Activated CD4-positive, alpha-beta T cell treated with anti-CD3 and anti-CD28 coated beads, Interleukin-2, Interleukin-4, amounts not matched to agents 100 ng/mL and 50 ng/mL, durations not matched to agents 16 hours and 8 hours (primary cell): ENCODE measurements around the gene ARHGAP21.
A peak's percentile ranks its signal among the peaks of the same experiment; 100 is the strongest.

Source experiments
- DNase-seq: peaks from one replicate; pipeline ENCODE4 v3.0.0-alpha.2; 2020; ENCODE audit warnings: low spot score

ARHGAP21 gene

DNA sequence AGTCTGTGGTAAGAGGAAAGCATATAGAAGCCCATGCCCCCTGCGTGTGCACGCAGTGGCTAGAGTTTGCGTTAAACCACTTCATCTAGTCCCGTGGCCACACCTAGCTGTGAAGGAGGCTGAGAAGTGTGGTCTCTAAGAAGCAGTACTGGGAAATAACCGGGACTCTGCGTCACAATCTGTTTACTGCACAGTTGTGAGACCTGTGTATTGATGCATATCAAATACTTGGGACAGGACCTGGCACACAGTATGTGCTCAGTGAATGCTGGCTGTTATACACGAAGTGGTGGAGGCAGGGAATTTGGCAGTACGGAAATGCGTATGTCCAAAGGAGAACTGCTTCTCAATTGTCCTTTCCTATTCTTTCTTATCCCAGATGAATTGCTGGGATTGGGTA lies 149.5 kb downstream of the ARHGAP21 start:
- no peak for DNase-seq

DNA sequence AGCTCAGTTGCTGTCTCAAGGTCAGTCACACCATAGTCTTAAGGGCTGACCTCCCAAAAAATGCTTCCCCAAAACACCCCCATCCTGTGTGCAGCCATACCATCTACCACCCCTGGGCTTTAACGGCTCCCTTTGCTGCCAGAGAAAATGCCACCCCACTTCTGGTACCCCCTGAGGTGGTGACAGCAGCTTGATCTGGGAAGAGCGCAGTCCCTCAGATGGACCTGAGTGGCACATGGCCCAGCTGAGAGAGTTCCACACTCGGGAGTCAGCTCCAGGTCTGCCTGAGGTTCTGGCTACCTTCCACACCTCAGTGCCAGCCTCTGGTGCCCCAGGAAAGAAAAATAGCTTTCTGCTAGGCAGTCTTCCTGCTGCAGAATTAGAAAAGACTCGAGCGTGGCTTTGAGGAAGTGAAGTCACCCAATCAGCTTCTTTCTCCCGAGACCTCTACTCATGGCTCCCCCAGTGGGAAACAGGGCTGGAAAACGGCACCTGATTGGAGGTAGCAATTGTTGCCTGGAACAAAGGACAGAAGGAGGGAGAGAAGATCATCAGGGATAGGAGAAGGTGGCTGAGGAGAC lies 151.7 kb downstream of the ARHGAP21 start:
- DNase-seq: no peak

DNA sequence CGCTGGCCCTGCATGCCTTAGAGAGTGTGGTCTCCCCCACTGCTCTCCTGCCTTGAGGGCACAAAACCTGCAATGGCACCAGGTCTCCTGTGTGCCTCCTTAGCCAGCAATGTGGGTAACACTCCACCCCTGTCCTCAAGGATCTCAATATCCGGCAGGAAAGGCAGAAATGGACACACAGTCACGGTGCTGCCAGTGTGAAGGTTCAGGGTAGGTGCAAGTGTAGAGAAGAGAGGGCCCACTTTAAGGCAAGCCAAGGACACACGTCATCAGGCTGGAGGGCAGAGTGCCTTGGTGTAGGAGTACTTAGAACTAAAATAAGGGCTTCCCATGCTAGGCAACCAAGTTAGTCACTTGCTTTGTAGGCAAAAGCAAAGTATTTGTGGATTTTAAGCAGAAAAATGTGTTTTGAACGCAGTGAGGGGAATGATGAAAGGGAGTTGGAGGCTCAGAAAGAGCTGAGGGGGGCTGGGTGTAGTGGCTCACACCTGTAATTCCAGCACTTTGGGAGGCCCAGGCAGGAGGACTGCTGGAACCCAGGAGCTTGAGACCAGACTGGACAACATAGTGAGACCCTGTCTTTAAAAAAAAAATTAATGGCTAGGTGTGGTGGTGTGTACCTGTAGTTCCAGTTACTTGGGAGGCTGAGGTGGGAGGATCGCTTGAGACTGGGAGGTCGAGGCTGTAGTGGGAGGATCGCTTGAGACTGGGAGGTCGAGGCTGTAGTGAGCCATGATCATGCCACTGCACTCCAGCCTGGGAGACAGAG lies 152.8 kb downstream of the ARHGAP21 start:
- no peak for DNase-seq

DNA sequence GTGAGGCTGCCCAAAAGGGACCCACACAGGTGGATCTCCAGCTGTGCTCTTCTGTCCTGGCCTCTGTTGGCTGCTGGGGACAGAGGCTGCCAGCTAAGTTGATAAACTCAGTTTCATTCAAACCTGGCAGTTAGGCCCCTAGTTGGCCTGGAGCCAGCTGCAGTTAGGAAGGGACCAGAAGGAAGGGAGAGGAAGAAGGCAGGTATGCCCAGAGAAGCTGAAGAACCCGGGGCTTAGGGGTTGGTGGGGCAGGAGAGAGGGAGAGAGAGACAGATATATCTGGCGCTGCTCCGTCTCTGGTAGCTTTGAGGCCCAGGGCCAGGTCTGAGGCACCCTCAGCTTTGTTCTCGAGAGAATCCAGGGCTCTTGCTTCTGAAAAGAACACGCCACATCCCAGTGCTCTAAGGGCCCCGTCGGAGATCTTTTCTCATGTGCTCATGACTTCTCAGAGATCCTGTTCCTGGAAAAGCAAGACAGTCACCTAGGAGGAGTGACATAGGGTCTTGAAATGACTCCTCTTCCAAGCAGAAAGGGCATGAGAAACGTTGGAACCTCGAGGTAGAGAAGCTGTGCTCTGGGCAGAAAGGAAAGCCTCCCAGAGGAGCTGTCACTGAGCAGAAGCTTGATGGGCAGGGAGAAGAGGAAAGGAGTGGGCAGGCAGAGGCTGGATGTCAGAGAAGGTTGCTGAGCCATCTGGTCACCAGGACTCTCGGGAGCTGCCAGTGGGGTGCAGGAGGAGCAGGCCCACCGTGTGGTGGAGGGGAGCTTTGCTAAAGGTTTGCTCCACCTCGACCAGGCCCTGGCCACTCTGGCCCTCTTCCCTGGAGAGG lies 153.6 kb downstream of the ARHGAP21 start:
- DNase-seq: no peak

DNA sequence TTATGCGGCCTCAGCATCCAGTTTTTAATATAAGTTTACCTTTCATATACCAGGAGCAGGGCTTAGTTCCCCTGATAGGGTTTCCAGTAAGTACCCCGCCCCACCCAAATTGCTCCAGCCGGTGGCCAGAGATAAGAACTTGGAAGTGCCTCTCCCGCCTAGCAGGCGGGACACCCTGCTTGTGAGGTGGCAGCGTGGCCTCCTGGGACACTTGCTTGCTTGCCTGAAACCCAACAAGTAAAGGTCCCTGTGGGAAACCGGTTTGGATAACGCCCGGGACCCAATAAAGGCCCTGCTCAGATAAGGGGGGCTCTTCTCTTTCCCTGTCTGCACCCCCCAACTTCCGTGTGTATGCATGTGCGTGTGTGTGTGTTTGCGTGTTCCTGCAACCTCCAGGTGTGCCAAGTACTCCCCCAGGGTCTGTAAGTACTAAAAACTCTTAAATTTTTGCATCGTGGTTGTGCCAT lies 154.3 kb downstream of the ARHGAP21 start:
- no peak for DNase-seq

DNA sequence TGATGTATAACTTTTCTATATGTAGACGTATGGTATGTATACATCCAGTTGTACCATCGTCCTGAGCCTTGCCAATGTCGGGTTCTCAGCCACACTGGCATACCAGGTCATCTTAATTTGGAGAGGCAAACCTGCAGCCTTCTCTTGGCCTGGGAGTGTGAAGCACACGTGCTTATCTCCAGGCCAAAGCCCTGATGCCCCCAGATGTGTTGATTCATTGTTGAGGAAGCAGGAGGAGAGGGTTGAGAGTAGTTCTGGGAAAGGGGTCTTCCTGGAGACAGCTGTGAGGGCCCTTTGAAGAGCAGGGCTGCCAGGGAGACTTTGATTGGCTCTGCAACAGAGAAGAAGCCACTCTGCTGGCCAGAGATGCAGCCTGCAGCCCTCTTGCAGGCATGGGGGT lies 155.6 kb downstream of the ARHGAP21 start:
- no peak for DNase-seq

DNA sequence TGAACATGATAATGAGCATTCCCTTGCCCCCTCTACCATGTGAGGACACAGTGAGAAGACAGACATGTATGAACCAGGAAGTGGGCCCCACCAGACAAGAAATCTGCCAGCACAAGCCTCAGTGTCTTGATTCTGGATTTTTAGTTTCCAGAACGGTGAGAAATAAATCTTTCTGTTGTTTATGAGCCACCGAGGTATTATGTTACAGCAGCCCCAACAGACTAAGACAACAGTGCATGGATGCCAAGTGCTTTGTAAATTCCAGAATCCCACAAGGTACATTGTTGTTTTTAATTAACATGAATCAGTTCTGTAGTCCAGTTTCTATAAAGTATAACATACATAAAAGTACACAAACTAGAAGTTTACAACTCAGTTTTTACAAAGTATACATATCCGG lies 162.2 kb downstream of the ARHGAP21 start:
- DNase-seq: no peak

DNA sequence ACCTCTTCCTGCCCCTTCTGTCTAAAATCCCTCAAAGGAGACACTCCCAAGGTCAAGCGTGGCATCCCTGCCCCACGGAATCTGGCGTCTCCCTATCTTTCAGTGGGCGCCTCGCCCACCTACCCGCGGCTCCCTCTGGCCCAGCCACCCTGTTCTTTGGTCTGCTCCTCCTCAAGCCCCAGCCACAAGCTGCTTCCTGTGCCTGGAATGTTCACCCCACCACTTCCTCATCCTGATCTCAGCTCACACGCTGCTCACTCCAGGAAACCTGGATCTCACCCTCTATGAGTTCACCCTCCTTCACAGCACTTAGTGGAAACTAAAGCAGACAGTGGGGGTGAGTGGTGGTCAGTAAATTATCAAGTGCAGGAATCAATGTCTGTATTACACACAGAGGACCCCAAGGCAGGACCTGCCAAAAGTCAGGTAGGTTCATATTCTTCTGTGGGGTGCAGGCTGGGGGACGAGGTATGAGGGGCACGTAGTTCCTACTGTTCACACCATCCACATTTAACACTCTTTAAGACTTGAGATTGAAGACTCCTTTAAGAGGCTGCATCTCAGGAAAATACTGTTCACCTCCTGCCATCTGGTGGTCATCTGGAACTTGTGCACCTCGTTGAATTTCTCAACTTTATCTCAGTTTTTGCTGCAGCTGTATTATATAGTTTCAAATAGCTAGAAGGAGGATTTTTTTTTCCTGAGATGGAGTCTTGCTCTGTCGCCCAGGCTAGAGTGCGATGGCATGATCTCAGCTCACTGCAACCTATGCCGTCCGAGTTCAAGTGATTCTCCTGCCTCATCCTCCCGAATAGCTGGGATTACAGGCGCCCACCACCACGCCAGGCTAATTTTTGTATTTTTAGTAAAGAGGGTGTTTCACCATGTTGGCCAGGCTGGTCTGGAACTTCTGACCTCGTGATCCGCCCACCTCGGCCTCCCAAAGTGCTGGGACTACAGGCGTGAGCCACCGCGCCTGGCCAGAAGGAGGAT lies 166.6 kb downstream of the ARHGAP21 start:
- DNase-seq: peak; percentile 31

DNA sequence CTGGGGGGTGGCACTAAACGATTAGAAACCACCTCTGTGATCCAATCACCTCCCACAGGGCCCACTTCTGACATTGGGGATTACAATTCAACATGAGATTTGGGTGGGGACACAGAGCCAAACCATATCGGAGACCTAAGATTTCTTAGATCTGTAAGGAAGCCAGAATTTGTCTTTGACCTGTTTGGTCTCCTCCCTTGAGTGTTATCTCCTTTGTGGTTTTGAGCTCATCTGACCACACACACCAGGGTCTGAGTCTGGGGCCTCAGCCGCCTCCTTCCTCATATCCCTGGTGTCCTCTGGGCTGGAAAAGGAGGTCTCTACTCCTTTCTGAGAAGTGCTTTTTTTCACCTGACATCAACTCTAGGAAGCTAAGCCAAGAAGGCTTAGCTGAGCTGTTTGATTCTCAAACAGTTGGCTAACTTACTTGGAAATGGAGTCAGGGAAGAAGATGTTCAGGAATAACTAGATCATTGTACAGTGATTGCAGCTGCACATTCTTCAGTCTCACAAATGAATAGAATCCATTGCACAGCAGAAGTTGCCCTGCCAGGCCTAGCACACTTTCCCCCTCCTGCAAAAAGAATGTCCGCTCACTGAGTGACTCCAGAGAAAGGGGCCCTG lies 167.4 kb downstream of the ARHGAP21 start:
- no peak for DNase-seq

DNA sequence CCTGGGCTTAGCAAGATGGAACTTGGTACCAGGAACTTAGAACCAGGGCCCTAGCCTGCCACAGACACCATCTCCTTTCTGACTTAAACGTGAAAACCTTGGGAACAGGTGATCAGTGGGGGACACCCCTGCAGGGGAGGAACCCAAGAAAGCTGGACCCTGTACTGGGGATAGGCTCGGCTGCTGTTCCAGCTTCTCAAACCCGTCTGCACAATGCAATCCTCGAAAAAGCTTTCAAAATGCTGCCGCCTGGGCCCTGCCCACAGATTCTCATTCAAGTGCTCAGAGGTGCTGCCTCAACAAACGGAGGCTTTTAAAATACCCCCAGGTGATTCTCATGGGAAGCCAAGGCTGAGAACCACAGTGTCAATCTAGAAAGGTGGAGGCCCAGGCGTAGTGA lies 169.7 kb downstream of the ARHGAP21 start:
- DNase-seq: no peak

DNA sequence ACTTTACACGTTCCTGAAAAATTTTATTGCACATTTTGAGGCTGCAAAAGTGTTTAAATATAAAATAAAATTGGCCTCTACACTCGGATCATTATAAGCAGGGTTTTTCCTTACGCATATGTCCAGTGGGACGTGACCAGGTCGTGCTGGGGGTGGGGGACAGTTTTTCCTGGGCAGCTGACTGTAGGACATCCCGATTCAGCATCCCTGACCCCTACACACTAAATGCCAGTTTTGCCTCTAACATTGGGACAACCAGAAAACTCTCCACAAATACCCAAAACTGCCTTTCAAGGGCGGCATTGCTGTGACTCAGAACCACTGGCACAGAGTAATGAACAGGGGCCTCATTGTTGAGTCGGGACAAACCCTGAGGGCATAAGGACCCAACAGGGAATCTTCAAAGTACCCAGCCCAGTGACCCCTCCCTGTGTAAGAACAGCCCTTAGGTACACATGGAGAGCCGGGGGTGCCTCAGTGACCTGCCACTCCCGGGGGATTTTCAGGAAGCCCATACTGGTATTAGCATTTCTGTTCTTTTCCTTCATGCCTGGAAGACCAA lies 170.6 kb downstream of the ARHGAP21 start:
- DNase-seq: no peak

DNA sequence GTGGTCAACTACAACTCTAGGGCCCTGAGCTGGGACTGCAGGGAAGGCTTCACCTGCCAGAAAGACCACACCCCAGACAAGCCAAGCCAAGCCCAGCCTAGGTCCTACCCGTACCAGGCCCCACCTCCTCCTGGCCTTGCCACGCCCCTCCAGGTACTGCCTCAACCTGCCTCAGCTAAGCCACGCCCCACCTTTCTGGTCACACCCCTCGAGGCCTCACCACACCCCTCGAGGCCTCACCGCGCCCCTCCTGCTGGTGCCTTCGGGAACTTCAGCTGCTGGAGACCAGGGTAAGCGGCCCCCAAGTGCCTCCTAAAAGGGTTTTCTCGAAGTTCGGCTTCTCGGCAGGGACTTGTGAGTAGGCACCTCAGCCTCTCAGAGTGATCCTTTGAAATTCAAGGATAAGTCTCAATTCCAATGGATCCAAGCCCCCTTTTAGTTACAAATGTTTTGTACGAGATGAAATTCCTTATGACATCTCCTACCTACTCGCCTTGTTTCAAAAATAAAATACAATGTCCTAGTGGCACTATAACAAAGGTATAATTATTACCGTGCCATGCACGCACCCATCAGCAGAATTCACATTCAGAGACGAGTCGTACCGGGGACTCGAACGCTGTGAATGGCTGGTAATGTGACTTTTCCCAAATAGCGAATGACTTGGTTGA lies 171.2 kb downstream of the ARHGAP21 start:
- DNase-seq: no peak

DNA sequence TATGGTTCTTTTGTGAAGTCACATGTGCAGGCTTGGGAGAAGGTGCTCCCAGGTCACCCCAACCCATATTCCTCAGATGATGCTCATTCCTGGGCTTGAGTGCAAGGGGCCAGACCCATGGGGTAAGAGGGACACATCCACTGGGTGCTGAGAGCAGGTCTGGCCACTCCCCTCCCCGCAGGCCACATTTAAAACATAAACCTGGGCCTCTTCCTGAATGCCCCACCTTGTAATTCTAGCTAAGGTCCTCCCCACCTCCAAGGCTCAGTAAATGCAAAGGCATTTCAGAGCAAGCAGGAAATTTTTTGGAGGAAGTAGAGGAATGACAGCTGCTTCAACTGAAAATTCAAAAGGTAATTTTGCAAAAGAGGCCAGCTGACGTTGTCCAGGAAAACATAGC lies 172.5 kb downstream of the ARHGAP21 start:
- no peak for DNase-seq

DNA sequence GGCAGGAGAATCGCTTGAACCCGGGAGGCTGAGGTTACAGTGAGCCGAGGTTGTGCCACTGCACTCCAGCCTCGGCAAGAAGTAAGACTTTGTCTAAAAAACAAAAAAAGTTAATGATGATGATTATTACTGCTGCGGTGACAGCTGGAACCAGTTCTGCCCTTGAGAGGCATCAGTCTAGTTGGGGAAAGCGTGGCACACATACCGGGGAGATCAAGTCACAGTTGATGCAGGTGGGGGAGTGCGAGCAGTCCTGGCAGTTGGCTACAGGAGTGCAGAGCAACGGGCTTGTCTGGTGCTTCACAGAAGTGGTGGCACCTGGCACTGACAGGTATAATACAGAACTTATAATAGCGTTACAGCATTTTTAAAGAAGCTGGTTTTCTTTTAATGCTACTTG lies 173.0 kb downstream of the ARHGAP21 start:
- DNase-seq: no peak

DNA sequence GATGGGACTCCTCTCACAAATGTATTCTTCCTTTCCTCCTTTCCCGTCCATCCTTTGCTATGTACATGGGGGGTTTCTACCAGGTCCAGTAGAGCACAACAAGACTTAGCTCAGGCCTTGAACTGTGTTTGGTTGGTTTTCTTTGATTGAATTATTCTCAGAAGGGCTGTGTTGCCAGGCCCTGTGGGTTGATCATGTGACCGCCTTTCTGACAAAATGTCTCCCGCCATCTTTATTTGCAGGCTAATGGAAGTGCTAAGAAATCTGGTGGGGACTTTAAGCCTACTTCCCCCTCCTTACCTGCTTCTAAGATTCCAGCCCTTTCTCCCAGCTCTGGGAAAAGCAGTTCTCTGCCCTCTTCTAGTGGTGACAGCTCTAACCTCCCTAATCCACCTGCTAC lies 178.1 kb downstream of the ARHGAP21 start:
- no peak for DNase-seq

DNA sequence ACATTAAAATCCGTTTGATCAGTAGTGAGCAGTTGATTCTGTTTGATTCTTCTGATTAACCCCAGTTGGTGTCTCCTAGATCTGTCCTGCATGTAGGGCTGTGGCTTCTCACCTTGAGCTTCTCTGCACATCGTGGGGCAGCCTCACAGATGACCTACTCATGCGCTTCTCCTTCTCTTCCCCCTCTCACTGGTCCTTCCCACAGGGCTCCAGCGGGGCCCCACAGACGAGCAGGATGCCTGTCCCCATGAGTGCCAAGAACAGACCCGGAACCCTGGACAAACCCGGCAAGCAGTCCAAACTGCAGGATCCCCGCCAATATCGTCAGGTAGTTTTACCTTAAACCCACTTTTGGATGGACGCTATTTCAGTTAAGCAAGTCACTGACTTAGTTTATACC lies 178.9 kb downstream of the ARHGAP21 start:
- DNase-seq: no peak

DNA sequence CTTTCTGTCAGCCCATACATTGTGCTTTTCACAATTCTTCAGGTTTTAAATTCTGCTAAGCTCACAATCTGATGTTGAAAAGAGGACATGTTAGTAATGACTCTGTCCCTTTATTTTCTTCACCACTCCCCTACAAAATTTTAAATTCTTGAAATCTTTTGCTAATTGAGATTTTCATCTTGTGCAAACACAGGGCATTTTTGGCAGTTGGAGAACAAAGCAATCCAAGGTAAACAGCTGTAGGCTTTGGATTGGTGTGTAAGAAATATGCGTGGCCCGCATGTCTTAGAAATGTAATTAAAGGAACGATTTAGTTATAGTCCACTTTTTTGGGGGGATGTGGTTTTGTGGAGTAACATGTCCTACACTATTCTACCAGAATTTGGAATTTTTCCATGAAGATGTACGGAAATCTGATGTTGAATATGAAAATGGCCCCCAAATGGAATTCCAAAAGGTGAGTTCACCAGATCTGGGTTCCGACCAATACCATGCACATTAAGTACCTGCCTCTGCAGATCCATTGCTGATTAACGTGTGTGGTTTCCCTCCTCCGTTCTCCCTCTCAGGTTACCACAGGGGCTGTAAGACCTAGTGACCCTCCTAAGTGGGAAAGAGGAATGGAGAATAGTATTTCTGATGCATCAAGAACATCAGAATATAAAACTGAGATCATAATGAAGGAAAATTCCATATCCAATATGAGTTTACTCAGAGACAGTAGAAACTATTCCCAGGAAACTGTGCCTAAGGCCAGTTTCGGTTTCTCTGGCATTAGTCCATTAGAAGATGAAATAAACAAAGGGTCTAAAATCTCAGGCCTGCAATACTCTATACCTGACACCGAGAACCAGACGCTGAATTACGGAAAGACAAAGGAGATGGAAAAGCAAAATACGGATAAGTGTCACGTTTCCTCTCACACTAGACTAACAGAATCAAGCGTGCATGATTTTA lies 181.1 kb downstream of the ARHGAP21 start:
- DNase-seq: no peak

DNA sequence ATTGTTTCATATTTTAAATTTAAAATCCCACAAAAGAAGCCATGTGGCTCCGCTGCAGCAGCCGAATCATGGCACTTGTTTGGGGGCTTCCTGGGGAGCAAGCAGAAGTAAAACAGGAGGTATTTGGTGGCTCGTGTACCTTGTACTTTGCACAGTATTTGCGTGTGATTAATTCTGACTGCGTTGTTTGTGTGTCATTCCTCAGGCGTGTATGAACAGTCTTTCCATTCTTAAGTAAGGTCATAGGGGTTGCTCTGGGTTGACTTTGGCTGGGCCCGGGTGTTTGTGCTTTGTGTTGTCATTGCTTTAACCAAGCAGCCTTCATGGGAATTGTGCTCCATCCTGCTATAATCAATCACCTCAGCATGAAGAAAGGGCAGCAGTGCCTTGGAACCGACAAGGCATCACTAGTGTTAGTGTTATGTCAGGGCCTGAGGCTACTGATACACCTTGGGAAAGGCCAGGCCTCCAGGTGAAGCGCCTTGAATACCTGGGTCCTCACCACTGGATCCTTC lies 182.4 kb downstream of the ARHGAP21 start:
- no peak for DNase-seq

DNA sequence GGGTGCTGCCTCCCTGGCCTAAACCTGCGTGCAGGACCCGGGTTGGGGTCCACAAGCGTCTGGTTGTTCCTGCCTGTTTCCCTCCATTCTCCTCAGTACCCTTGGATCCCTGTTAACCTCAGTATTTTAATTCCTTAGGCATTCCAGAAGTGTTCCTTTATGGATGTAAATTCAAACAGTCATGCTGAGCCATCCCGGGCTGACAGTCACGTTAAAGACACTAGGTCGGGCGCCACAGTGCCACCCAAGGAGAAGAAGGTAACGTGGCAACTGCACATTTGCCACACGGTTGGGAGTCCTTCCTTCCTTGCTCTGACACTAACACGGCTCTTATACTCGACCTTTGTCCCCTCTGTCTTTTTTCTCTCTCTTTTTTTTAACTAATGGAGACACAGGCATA lies 187.1 kb downstream of the ARHGAP21 start:
- no peak for DNase-seq
